ENCODE measurements around the gene PLEKHA8. TPM values are rescaled to one million over a fixed set of nuclear protein-coding genes. Genes with fewer than 3 reads are reported as not detected.

PLEKHA8 gene
- total and polyA plus RNA-seq, 2 experiments from 2014 or later: 4.7 to 10.3 TPM

GRCh38 chr7:29988424-29989256 is 39.6 kb upstream of the PLEKHA8 start:
- H3F3A ChIP-seq (ENCODE audit: insufficient read depth): peaks cover 21% of the 10 kb centered on the region
- in situ Hi-C loops (cut with MboI): no loop called here
- peak; percentile 72 for DNase-seq
- peaks cover 58% of the 10 kb centered on the region for H3K79me2 ChIP-seq (ENCODE audit: insufficient read depth)
- TF ChIP-seq EZH2 (IDR thresholded peaks at IDR 0.05; ENCODE audit: insufficient read depth, poor library complexity, severe bottlenecking): no peak
- TF ChIP-seq EZH2phosphoT487 (IDR thresholded peaks at IDR 0.05; ENCODE audit: insufficient read depth, low read depth): no peak
- no peaks in the 10 kb centered on the region for H3K27me3 ChIP-seq (replicated peaks; ENCODE audit: insufficient read depth)
- H3K27ac ChIP-seq: peak overlapping the region; percentile 88
- H3K4me2 ChIP-seq (ENCODE audit: unreplicated experiment): peak overlapping the region; percentile 86
- no peaks in the 10 kb centered on the region for H3K9me3 ChIP-seq (ENCODE audit: low read depth)
- H4K20me1 ChIP-seq (ENCODE audit: insufficient read depth): no peaks in the 10 kb centered on the region
- H3K9me2 ChIP-seq (ENCODE audit: insufficient read depth): no peaks in the 10 kb centered on the region
- peak overlapping the region; percentile 88 for H3K9ac ChIP-seq
- peak overlapping the region; percentile 92 for H3K4me3 ChIP-seq
- H3K36me3 ChIP-seq (ENCODE audit: low read depth): no peaks in the 10 kb centered on the region
- 6% methylated on average over 58 to 59 of the region's 75 CpGs for WGBS, 2 experiments (ENCODE audit: low coverage in 1 of 2, low lambda C conversion rate in 2 of 2, missing lambda C conversion rate in 2 of 2)
- H3K4me1 ChIP-seq (ENCODE audit: insufficient read depth): peaks cover 18% of the 10 kb centered on the region
- H2AFZ ChIP-seq: peak overlapping the region; percentile 88

- 1% methylated on average over 35 to 49 of the region's 79 CpGs for WGBS, 2 experiments (ENCODE audit: low coverage in 1 of 2, low lambda C conversion rate in 2 of 2, missing lambda C conversion rate in 2 of 2)
- DNase-seq: peak; percentile 65
- Histone ChIP-seq H3K27me3 (replicated peaks; ENCODE audit: insufficient read depth) (no peaks in the 10 kb centered on the region), H3K9me2 (ENCODE audit: insufficient read depth) (no peaks in the 10 kb centered on the region), H3K4me3 (peak within 1 kb of the TSS; percentile 92), H3K9me3 (ENCODE audit: low read depth) (no peaks in the 10 kb centered on the region), H3K27ac (peak within 1 kb of the TSS; percentile 88), H2AFZ (peak within 1 kb of the TSS; percentile 88), H3K79me2 (ENCODE audit: insufficient read depth) (peaks cover 50% of the 10 kb centered on the region), H3F3A (ENCODE audit: insufficient read depth) (peaks cover 21% of the 10 kb centered on the region), H3K4me2 (ENCODE audit: unreplicated experiment) (peak within 1 kb of the TSS; percentile 86), H3K9ac (peak within 1 kb of the TSS; percentile 88), H4K20me1 (ENCODE audit: insufficient read depth) (no peaks in the 10 kb centered on the region), H3K36me3 (ENCODE audit: low read depth) (no peaks in the 10 kb centered on the region), H3K4me1 (ENCODE audit: insufficient read depth) (peaks cover 18% of the 10 kb centered on the region)
- no peak for TF ChIP-seq EZH2 (IDR thresholded peaks at IDR 0.05; ENCODE audit: insufficient read depth, poor library complexity, severe bottlenecking)
- no peak for TF ChIP-seq EZH2phosphoT487 (IDR thresholded peaks at IDR 0.05; ENCODE audit: insufficient read depth, low read depth)
- in situ Hi-C loops (cut with MboI): no loop called here
Observed at GRCh38 chr7:29989257-29989995, 38.8 kb upstream of the PLEKHA8 start, which contains the start of gene SCRN1. SCRN1 (minus strand) TSS chr7:29989801; CDS start chr7:29969067, 20,734 bp downstream.

- H4K20me1 ChIP-seq (ENCODE audit: insufficient read depth): no peaks in the 10 kb centered on the region
- H3F3A ChIP-seq (ENCODE audit: insufficient read depth): peaks cover 21% of the 10 kb centered on the region
- WGBS, 2 experiments (ENCODE audit: low coverage in 1 of 2, low lambda C conversion rate in 2 of 2, missing lambda C conversion rate in 2 of 2): 87 to 88% methylated on average over 4 of the region's 4 CpGs
- no peaks in the 10 kb centered on the region for H3K9me2 ChIP-seq (ENCODE audit: insufficient read depth)
- no peak overlapping the region for H3K27ac ChIP-seq
- H3K79me2 ChIP-seq (ENCODE audit: insufficient read depth): peaks cover 35% of the 10 kb centered on the region
- no peak overlapping the region for H3K4me2 ChIP-seq (ENCODE audit: unreplicated experiment)
- no peaks in the 10 kb centered on the region for H3K36me3 ChIP-seq (ENCODE audit: low read depth)
- H3K9ac ChIP-seq: no peak overlapping the region
- peaks cover 22% of the 10 kb centered on the region for H3K4me1 ChIP-seq (ENCODE audit: insufficient read depth)
- H3K9me3 ChIP-seq (ENCODE audit: low read depth): no peaks in the 10 kb centered on the region
- no peak for DNase-seq
- H2AFZ ChIP-seq: no peak overlapping the region
- in situ Hi-C loops (cut with MboI): no loop called here
- H3K4me3 ChIP-seq: no peak overlapping the region
- no peak for TF ChIP-seq EZH2phosphoT487 (IDR thresholded peaks at IDR 0.05; ENCODE audit: insufficient read depth, low read depth)
- TF ChIP-seq EZH2 (IDR thresholded peaks at IDR 0.05; ENCODE audit: insufficient read depth, poor library complexity, severe bottlenecking): no peak
- no peaks in the 10 kb centered on the region for H3K27me3 ChIP-seq (replicated peaks; ENCODE audit: insufficient read depth)
Observed at GRCh38 chr7:29990931-29991330, 37.3 kb upstream of the PLEKHA8 start.

GRCh38 chr7:29991937-29992336 is 36.3 kb upstream of the PLEKHA8 start:
- WGBS, 2 experiments (ENCODE audit: low coverage in 1 of 2, low lambda C conversion rate in 2 of 2, missing lambda C conversion rate in 2 of 2): 90 to 94% methylated on average over 5 of the region's 5 CpGs
- TF ChIP-seq EZH2phosphoT487 (IDR thresholded peaks at IDR 0.05; ENCODE audit: insufficient read depth, low read depth) (no peak), EZH2 (IDR thresholded peaks at IDR 0.05; ENCODE audit: insufficient read depth, poor library complexity, severe bottlenecking) (no peak)
- in situ Hi-C loops (cut with MboI): no loop called here

More at GRCh38 chr7:29991937-29992336, 36.3 kb upstream of the PLEKHA8 start:
- Histone ChIP-seq H3K27ac (no peak overlapping the region), H3K36me3 (ENCODE audit: low read depth) (no peaks in the 10 kb centered on the region), H3K4me1 (ENCODE audit: insufficient read depth) (peaks cover 20% of the 10 kb centered on the region), H3F3A (ENCODE audit: insufficient read depth) (peaks cover 20% of the 10 kb centered on the region), H3K27me3 (replicated peaks; ENCODE audit: insufficient read depth) (no peaks in the 10 kb centered on the region), H3K9me2 (ENCODE audit: insufficient read depth) (no peaks in the 10 kb centered on the region), H3K9ac (no peak overlapping the region), H4K20me1 (ENCODE audit: insufficient read depth) (no peaks in the 10 kb centered on the region), H2AFZ (no peak overlapping the region), H3K9me3 (ENCODE audit: low read depth) (no peaks in the 10 kb centered on the region), H3K4me2 (ENCODE audit: unreplicated experiment) (no peak overlapping the region), H3K79me2 (ENCODE audit: insufficient read depth) (peaks cover 25% of the 10 kb centered on the region), H3K4me3 (no peak overlapping the region)
- DNase-seq: no peak
